ENCODE data around the gene STT3B.

STT3B gene

GRCh38 chr3:31661286-31661685, 128.6 kb downstream of the STT3B start:
- no peak overlapping the region for H3K4me3 ChIP-seq (ENCODE audit: low read depth, low read length)
- TF ChIP-seq CTCF (IDR thresholded peaks at IDR 0.05; ENCODE audit: low read depth, low read length) = no peak

- H3K4me3 ChIP-seq (ENCODE audit: low read depth, low read length) = no peak overlapping the region
- TF ChIP-seq CTCF (IDR thresholded peaks at IDR 0.05; ENCODE audit: low read depth, low read length) = no peak
Observed at GRCh38 chr3:31661993-31662670, 129.4 kb downstream of the STT3B start.

GRCh38 chr3:31664031-31664430, 131.3 kb downstream of the STT3B start:
- TF ChIP-seq CTCF (IDR thresholded peaks at IDR 0.05; ENCODE audit: low read depth, low read length) = no peak
- H3K4me3 ChIP-seq (ENCODE audit: low read depth, low read length) = no peak overlapping the region

GRCh38 chr3:31667582-31667981, 134.9 kb downstream of the STT3B start:
- H3K4me3 ChIP-seq (ENCODE audit: low read depth, low read length) = no peak overlapping the region
- TF ChIP-seq CTCF (IDR thresholded peaks at IDR 0.05; ENCODE audit: low read depth, low read length) = no peak

- no peak for TF ChIP-seq CTCF (IDR thresholded peaks at IDR 0.05; ENCODE audit: low read depth, low read length)
- no peak overlapping the region for H3K4me3 ChIP-seq (ENCODE audit: low read depth, low read length)
Observed at GRCh38 chr3:31668242-31668641, 135.5 kb downstream of the STT3B start.

- TF ChIP-seq CTCF (IDR thresholded peaks at IDR 0.05; ENCODE audit: low read depth, low read length) = no peak
- no peak overlapping the region for H3K4me3 ChIP-seq (ENCODE audit: low read depth, low read length)
Observed at GRCh38 chr3:31670136-31670535, 137.4 kb downstream of the STT3B start.

- no peak overlapping the region for H3K4me3 ChIP-seq (ENCODE audit: low read depth, low read length)
- no peak for TF ChIP-seq CTCF (IDR thresholded peaks at IDR 0.05; ENCODE audit: low read depth, low read length)
Observed at GRCh38 chr3:31670722-31671121, 138.0 kb downstream of the STT3B start.
